Measurements from ENCODE around the gene MAP1LC3B.

Gene MAP1LC3B

GRCh38 chr16:87407511-87408112, 15.5 kb downstream of the MAP1LC3B start:
- no peak for DNase-seq (ENCODE audit: insufficient read length, low spot score)
- FAIRE-seq, result no peak

- FAIRE-seq (no peak), DNase-seq (ENCODE audit: insufficient read length, low spot score) (no peak)
These were observed 17.0 kb downstream of the MAP1LC3B start for GRCh38 chr16:87409153-87409552.

- no peak for FAIRE-seq
- DNase-seq (ENCODE audit: insufficient read length, low spot score), result no peak
These were observed 17.6 kb downstream of the MAP1LC3B start for GRCh38 chr16:87409781-87410180.

- DNase-seq (ENCODE audit: insufficient read length, low spot score) (no peak), FAIRE-seq (no peak)
These were observed 18.4 kb downstream of the MAP1LC3B start for GRCh38 chr16:87410530-87410929.

- DNase-seq (ENCODE audit: insufficient read length, low spot score), result no peak
- no peak for FAIRE-seq
These were observed 18.8 kb downstream of the MAP1LC3B start for GRCh38 chr16:87410968-87411367.

GRCh38 chr16:87411375-87412271, 19.5 kb downstream of the MAP1LC3B start:
- no peak for FAIRE-seq

GRCh38 chr16:87412371-87412995, 20.3 kb downstream of the MAP1LC3B start:
- DNase-seq (ENCODE audit: insufficient read length, low spot score) (no peak), FAIRE-seq (no peak)

More at GRCh38 chr16:87411375-87412271, 19.5 kb downstream of the MAP1LC3B start:
- DNase-seq (ENCODE audit: insufficient read length, low spot score), result no peak

GRCh38 chr16:87412996-87413421, 20.9 kb downstream of the MAP1LC3B start:
- no peak for DNase-seq (ENCODE audit: insufficient read length, low spot score)
- no peak for FAIRE-seq

- no peak for DNase-seq (ENCODE audit: insufficient read length, low spot score)
- FAIRE-seq, result no peak
These were observed 22.1 kb downstream of the MAP1LC3B start for GRCh38 chr16:87414251-87414680.

- DNase-seq (ENCODE audit: insufficient read length, low spot score), result no peak
- no peak for FAIRE-seq
These were observed 23.3 kb downstream of the MAP1LC3B start for GRCh38 chr16:87415441-87415840.

GRCh38 chr16:87416826-87417527, 24.8 kb downstream of the MAP1LC3B start:
- peak; percentile 58 for DNase-seq (ENCODE audit: insufficient read length, low spot score)
- no peak for FAIRE-seq

- FAIRE-seq, result no peak
These were observed 25.4 kb downstream of the MAP1LC3B start for GRCh38 chr16:87417528-87417910.

GRCh38 chr16:87418216-87418615, 26.1 kb downstream of the MAP1LC3B start:
- no peak for DNase-seq (ENCODE audit: insufficient read length, low spot score)
- no peak for FAIRE-seq

More at GRCh38 chr16:87417528-87417910, 25.4 kb downstream of the MAP1LC3B start:
- no peak for DNase-seq (ENCODE audit: insufficient read length, low spot score)

- DNase-seq (ENCODE audit: insufficient read length, low spot score) (no peak), FAIRE-seq (no peak)
These were observed 26.5 kb downstream of the MAP1LC3B start for GRCh38 chr16:87418644-87419043.

- DNase-seq (ENCODE audit: insufficient read length, low spot score) (no peak), FAIRE-seq (no peak)
These were observed 28.2 kb downstream of the MAP1LC3B start for GRCh38 chr16:87420026-87421002.

- FAIRE-seq, result no peak
These were observed 29.1 kb downstream of the MAP1LC3B start for GRCh38 chr16:87421003-87421912.

GRCh38 chr16:87422106-87422505, 30.0 kb downstream of the MAP1LC3B start:
- DNase-seq (ENCODE audit: insufficient read length, low spot score) (no peak), FAIRE-seq (no peak)

More at GRCh38 chr16:87421003-87421912, 29.1 kb downstream of the MAP1LC3B start:
- DNase-seq (ENCODE audit: insufficient read length, low spot score), result no peak

- DNase-seq (ENCODE audit: insufficient read length, low spot score) (no peak), FAIRE-seq (no peak)
These were observed 31.3 kb downstream of the MAP1LC3B start for GRCh38 chr16:87423429-87423828.

- FAIRE-seq, result no peak
These were observed 32.1 kb downstream of the MAP1LC3B start for GRCh38 chr16:87424266-87424665.

More at GRCh38 chr16:87424266-87424665, 32.1 kb downstream of the MAP1LC3B start:
- no peak for DNase-seq (ENCODE audit: insufficient read length, low spot score)
